A549 (cell line): Measurements from ENCODE around the gene TRANK1. TPM values are rescaled to one million over a fixed set of nuclear protein-coding genes. Genes with fewer than 3 reads are reported as not detected.

ENCODE experiments used
- ATAC-seq, 2 experiments: fragments of 200-7000 bp in 1 of 2; fragments of >200 bp in 1 of 2; cut with Nextera tagmentation in 1 of 2; cut with Tn5 transposase in 1 of 2; 3 replicates each; pipeline versions ENCODE4 v1.8.0 to v1.9.1; 2018 to 2020; ENCODE audit warnings: mild to moderate bottlenecking in 1 of 2, moderate library complexity in 1 of 2
- CTCF ChIA-PET: fragments of 300-600 bp; sonication (Branson Sonifier 250); formaldehyde crosslinking; extraction: SDS; loops from one replicate; lab custom pipeline; 2021; ENCODE audit warnings: antibody characterized with exemption, inconsistent platforms; lab: Yijun Ruan, JAX
- POLR2A ChIA-PET: fragments of 350-600 bp; formaldehyde crosslinking; extraction: SDS; loops from one replicate; lab custom pipeline; 2021; ENCODE audit warnings: antibody characterized with exemption, inconsistent platforms; lab: Yijun Ruan, JAX
- DNase-seq, 2 experiments: peaks; one replicate each; pipeline versions ENCODE4 v3.0.0 to v3.0.0-alpha.2; 2011 to 2016; ENCODE audit warnings: low read depth in 1 of 2, low spot score in 1 of 2
- FAIRE-seq: peaks from 2 replicates; lab custom pipeline; 2011; peaks lifted over from hg19 to GRCh38; lab: Jason Lieb, UNC
- H3K27ac ChIP-seq, 2 experiments: fragments of >200 bp; sonication (Bioruptor Twin); formaldehyde crosslinking; 3 replicates each; pipeline ENCODE4 v1.5.1; 2016 to 2017
- H3K4me1 ChIP-seq: fragments of >200 bp; sonication (Bioruptor Twin); formaldehyde crosslinking; 3 replicates; pipeline ENCODE4 v1.6.1; 2016
- H3K4me2 ChIP-seq: fragments of >200 bp; sonication (Bioruptor Twin); formaldehyde crosslinking; 3 replicates; pipeline ENCODE4 v1.6.1; 2016
- H3K4me3 ChIP-seq: fragments of >200 bp; sonication (Bioruptor Twin); formaldehyde crosslinking; 3 replicates; pipeline ENCODE4 v1.5.1; 2016
- H3K9me3 ChIP-seq: fragments of >200 bp; sonication (Bioruptor Twin); formaldehyde crosslinking; 3 replicates; pipeline ENCODE4 v1.6.1; 2016
- BHLHE40 ChIP-seq: IDR thresholded peaks from 2 replicates; pipeline ENCODE4 v1.6.1; 2012; ENCODE audit warnings: low read depth, low read length, inconsistent platforms
- CEBPB ChIP-seq, 2 experiments: fragments of >200 bp in 1 of 2; sonication (Bioruptor Twin) in 1 of 2; formaldehyde crosslinking in 1 of 2; IDR thresholded peaks; 2 replicates each; pipeline ENCODE4 v1.6.1; 2012 to 2016
- CHD4 ChIP-seq: fragments of 200-600 bp; sonication (generic); IDR thresholded peaks from 2 replicates; pipeline ENCODE4 v1.6.1; 2016; ENCODE audit warnings: antibody characterized with exemption, mild to moderate bottlenecking, borderline replicate concordance
- EHMT2 ChIP-seq: fragments of 200-600 bp; sonication (generic); IDR thresholded peaks from 2 replicates; pipeline ENCODE4 v1.6.1; 2016; ENCODE audit warnings: antibody characterized with exemption, low read depth, mild to moderate bottlenecking, moderate library complexity
- FOSB ChIP-seq: fragments of 250-450 bp; sonication (Bioruptor Pico); IDR thresholded peaks from 2 replicates; pipeline ENCODE4 v1.5.0; 2020; ENCODE audit warnings: mild to moderate bottlenecking, moderate library complexity
- HOXA7 ChIP-seq: fragments of 250-450 bp; sonication (Bioruptor Pico); IDR thresholded peaks from 2 replicates; pipeline ENCODE4 v1.5.0; 2020; ENCODE audit warnings: mild to moderate bottlenecking, moderate library complexity
- HOXB5 ChIP-seq: fragments of 250-450 bp; sonication (Bioruptor Pico); IDR thresholded peaks from 2 replicates; pipeline ENCODE4 v1.5.0; 2020; ENCODE audit warnings: mild to moderate bottlenecking, moderate library complexity
- KDM5A ChIP-seq: fragments of 200-600 bp; sonication (generic); IDR thresholded peaks from 2 replicates; pipeline ENCODE4 v1.6.1; 2016; ENCODE audit warnings: antibody characterized with exemption, mild to moderate bottlenecking
- MAFK ChIP-seq: fragments of 450-650 bp; IDR thresholded peaks from 2 replicates; pipeline ENCODE4 v1.6.1; 2014; ENCODE audit not compliant: partially characterized antibody
- PBX3 ChIP-seq: IDR thresholded peaks from 2 replicates; pipeline ENCODE4 v1.6.1; 2012
- POLR2AphosphoS2 ChIP-seq: conservative IDR thresholded peaks from 2 replicates; pipeline ENCODE4 v1.6.1; 2012; ENCODE audit warnings: low read length, improper control_type of control experiment, inconsistent platforms
- RAD21 ChIP-seq, 2 experiments: fragments of >200 bp in 1 of 2; sonication (Bioruptor Twin) in 1 of 2; formaldehyde crosslinking in 1 of 2; IDR thresholded peaks in 1 of 2; conservative IDR thresholded peaks in 1 of 2; 2 replicates in 1 of 2; 3 replicates in 1 of 2; pipeline ENCODE4 v1.6.1; 2012 to 2018; ENCODE audit warnings: inconsistent platforms in 1 of 2
- RARB ChIP-seq: fragments of 250-450 bp; sonication (Bioruptor Pico); IDR thresholded peaks from 2 replicates; pipeline ENCODE4 v1.8.0; 2021; ENCODE audit warnings: mild to moderate bottlenecking, moderate library complexity
- RCOR1 ChIP-seq: fragments of 150-350 bp; IDR thresholded peaks from 2 replicates; pipeline ENCODE4 v1.6.1; 2014; ENCODE audit warnings: antibody characterized with exemption, low read length, low read depth
- SREBF2 ChIP-seq: fragments of 450-650 bp; IDR thresholded peaks from 2 replicates; pipeline ENCODE4 v1.6.1; 2014; ENCODE audit warnings: mild to moderate bottlenecking, moderate library complexity
- ZC3H11A ChIP-seq: fragments of 450-650 bp; IDR thresholded peaks from 2 replicates; pipeline ENCODE4 v1.6.1; 2014; ENCODE audit warnings: antibody characterized with exemption, mild to moderate bottlenecking
- ZFP36 ChIP-seq: fragments of 450-650 bp; IDR thresholded peaks from 2 replicates; pipeline ENCODE4 v1.6.1; 2014; ENCODE audit warnings: borderline replicate concordance; ENCODE audit not compliant: partially characterized antibody
- ZNF302 ChIP-seq: fragments of 250-450 bp; sonication (Bioruptor Pico); IDR thresholded peaks from 2 replicates; pipeline ENCODE4 v1.9.0; 2021; ENCODE audit warnings: inconsistent platforms, mild to moderate bottlenecking, moderate library complexity
- ZSCAN20 ChIP-seq: fragments of 250-450 bp; sonication (Bioruptor Pico); IDR thresholded peaks from 2 replicates; pipeline ENCODE4 v1.8.0; 2022; ENCODE audit warnings: mild to moderate bottlenecking, moderate library complexity
- WGBS: methylation state at CpG from one replicate; pipeline ENCODE4 v1.1.6; 2017; ENCODE audit errors: missing lambda C conversion rate; 5-methylcytosine and 5-hydroxymethylcytosine counted together
- polyA plus RNA-seq, 4 experiments: library from polyadenylated mRNA; depleted of rRNA in 3 of 4; stranded (reverse); fragments of >200 nt; fragmentation: RNase III in 1 of 4; extraction: RNeasy Plus Mini Kit Qiagen cat#74134 plus additional on column Dnase treatment in 1 of 4; gene quantifications; 2 replicates in 3 of 4; 3 replicates in 1 of 4; pipeline ENCODE4 v1.2.3, GENCODE V29; 2011 to 2017
- TF ChIP-seq, protein P1 (sequence below): fragments of 200-600 bp; sonication (generic); IDR thresholded peaks from 2 replicates; pipeline ENCODE4 v1.6.1; 2016; ENCODE audit warnings: antibody characterized with exemption, mild to moderate bottlenecking, moderate library complexity
- TF ChIP-seq, protein P2 (sequence below): fragments of 250-450 bp; sonication (Bioruptor Pico); IDR thresholded peaks from 2 replicates; pipeline ENCODE4 v1.5.0; 2021; ENCODE audit warnings: mild to moderate bottlenecking, moderate library complexity, borderline replicate concordance

TRANK1 gene
- polyA plus RNA-seq, 2 of the 4 experiments (the other 2 are of a cell fraction), result 0.58 to 3.2 TPM

DNA sequence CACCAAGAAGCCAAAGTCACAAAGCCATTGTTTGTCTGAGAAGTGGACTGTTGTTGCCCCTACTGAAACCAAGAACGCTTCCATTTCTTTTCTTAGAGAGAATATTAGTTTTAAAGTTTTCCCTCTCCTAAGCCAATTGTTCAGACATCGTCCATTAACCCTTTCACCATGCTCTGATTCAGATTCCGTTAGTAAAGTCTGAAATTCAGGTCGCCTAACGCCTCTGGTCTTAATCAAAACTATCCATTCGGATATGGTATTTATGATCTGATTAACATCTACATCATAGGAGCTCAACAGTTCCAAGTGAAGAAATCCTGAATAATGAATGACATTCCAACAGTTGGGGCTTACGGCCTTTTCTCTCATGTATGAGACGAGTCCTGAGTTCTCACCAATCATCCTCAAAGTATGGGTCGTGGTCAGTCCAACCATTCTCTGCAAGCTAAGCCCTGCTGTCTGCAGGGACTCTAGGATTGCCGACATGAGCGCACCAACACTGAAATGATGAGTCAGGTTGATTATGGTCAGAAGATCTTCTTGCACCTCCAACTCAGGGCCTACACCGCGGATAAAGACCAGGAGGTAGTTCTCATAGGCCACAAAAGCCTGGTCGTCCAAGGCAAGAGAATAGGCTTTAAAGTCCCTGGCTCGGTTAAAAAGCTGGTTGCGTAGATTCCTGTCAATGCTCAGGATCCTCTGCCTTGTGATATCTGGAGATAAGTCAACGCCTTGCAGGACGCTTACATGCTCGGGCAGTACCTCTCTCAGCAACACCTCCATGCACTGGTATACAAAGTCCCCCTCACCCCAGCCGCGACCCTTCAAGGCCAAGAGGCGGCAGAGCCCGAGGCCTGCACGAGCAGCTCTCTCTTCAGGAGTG is 47.3 kb upstream of the TRANK1 start:
- TF ChIP-seq HOXA7 (CRISPR knock-in tag) (no peak), MAFK (peak; percentile 94)
- Histone ChIP-seq H3K4me1 (peaks cover 33% of the 10 kb centered on the region), H3K4me3 (peak overlapping the region; percentile 61), H3K27ac (peak overlapping the region; percentile 87 to 92), H3K9me3 (no peaks in the 10 kb centered on the region), H3K4me2 (peak overlapping the region; percentile 96)
- POLR2A ChIA-PET, result interaction anchor here (0.8 to 1.5 kb wide), 10 partner anchors 9 to 191 kb away, joined by 3 to 11 read pairs (median 4); no protein-coding TSS in a partner anchor
- FAIRE-seq, result no peak
- ATAC-seq, result 0 out of 6 replicates have a peak, but pooled peaks of 1 of the 2 experiments have one; percentile 0
- CTCF ChIA-PET, result interaction anchor here (0.6 to 2.8 kb wide), 11 partner anchors 11 to 228 kb away, joined by 3 to 7 read pairs (median 3); no protein-coding TSS in a partner anchor
- 6% methylated on average over 23 of the region's 24 CpGs for WGBS
- peak; percentile 8 to 48 for DNase-seq

GRCh38 chr3:36991147-36991546 is 46.3 kb upstream of the TRANK1 start:
- Histone ChIP-seq H3K4me3 (peak overlapping the region; percentile 61), H3K4me2 (peak overlapping the region; percentile 96), H3K4me1 (peaks cover 33% of the 10 kb centered on the region), H3K9me3 (no peaks in the 10 kb centered on the region), H3K27ac (0 out of 6 replicates have a peak overlapping the region, but pooled peaks of 1 of the 2 experiments have one; percentile 1)
- POLR2A ChIA-PET, result no interaction called here
- ATAC-seq (no peak), FAIRE-seq (no peak), DNase-seq (no peak)
- WGBS, result 76% methylated on average over 3 of the region's 3 CpGs
- TF ChIP-seq ZFP36 (no peak), HOXB5 (CRISPR knock-in tag) (no peak), MAFK (no peak), KDM5A (no peak), FOSB (CRISPR knock-in tag) (no peak), BHLHE40 (no peak), RAD21 (conservative IDR thresholded peaks at IDR 0.05 in 1 of 2, IDR thresholded peaks at IDR 0.05 in 1 of 2) (no peak), POLR2AphosphoS2 (no peak), ZC3H11A (no peak), PBX3 (no peak), CEBPB (IDR thresholded peaks at IDR 0.05) (no peak), EHMT2 (no peak), ZNF302 (CRISPR knock-in tag) (no peak), SREBF2 (no peak), ZSCAN20 (CRISPR knock-in tag) (no peak), CHD4 (no peak), RARB (CRISPR knock-in tag) (no peak), RCOR1 (no peak)
- TF ChIP-seq, protein P1, sequence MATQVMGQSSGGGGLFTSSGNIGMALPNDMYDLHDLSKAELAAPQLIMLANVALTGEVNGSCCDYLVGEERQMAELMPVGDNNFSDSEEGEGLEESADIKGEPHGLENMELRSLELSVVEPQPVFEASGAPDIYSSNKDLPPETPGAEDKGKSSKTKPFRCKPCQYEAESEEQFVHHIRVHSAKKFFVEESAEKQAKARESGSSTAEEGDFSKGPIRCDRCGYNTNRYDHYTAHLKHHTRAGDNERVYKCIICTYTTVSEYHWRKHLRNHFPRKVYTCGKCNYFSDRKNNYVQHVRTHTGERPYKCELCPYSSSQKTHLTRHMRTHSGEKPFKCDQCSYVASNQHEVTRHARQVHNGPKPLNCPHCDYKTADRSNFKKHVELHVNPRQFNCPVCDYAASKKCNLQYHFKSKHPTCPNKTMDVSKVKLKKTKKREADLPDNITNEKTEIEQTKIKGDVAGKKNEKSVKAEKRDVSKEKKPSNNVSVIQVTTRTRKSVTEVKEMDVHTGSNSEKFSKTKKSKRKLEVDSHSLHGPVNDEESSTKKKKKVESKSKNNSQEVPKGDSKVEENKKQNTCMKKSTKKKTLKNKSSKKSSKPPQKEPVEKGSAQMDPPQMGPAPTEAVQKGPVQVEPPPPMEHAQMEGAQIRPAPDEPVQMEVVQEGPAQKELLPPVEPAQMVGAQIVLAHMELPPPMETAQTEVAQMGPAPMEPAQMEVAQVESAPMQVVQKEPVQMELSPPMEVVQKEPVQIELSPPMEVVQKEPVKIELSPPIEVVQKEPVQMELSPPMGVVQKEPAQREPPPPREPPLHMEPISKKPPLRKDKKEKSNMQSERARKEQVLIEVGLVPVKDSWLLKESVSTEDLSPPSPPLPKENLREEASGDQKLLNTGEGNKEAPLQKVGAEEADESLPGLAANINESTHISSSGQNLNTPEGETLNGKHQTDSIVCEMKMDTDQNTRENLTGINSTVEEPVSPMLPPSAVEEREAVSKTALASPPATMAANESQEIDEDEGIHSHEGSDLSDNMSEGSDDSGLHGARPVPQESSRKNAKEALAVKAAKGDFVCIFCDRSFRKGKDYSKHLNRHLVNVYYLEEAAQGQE, result no peak
- TF ChIP-seq, protein P2, sequence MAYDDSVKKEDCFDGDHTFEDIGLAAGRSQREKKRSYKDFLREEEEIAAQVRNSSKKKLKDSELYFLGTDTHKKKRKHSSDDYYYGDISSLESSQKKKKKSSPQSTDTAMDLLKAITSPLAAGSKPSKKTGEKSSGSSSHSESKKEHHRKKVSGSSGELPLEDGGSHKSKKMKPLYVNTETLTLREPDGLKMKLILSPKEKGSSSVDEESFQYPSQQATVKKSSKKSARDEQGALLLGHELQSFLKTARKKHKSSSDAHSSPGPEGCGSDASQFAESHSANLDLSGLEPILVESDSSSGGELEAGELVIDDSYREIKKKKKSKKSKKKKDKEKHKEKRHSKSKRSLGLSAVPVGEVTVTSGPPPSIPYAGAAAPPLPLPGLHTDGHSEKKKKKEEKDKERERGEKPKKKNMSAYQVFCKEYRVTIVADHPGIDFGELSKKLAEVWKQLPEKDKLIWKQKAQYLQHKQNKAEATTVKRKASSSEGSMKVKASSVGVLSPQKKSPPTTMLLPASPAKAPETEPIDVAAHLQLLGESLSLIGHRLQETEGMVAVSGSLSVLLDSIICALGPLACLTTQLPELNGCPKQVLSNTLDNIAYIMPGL, result no peak
- TF ChIP-seq, all 56 proteins: peak for 0
- CTCF ChIA-PET, result interaction anchor here (1.3 to 2.8 kb wide), 2 partner anchors 33 to 86 kb away, joined by 3 to 7 read pairs; no protein-coding TSS in a partner anchor
